HCT116 (cell line): Measurements from ENCODE around the gene C9orf50.
"Not testable (repeated sequence)": the region's sequence is repeated elsewhere in the genome, so short reads cannot be mapped to it uniquely, and the experiment has no call there.

ENCODE experiments used
- CEBPB ChIP-seq: IDR thresholded peaks from 2 replicates; pipeline ENCODE4 v1.6.1; 2012; ENCODE audit warnings: low read depth
- SRF ChIP-seq: IDR thresholded peaks from 2 replicates; pipeline ENCODE4 v1.6.1; 2012; ENCODE audit warnings: low read depth
- TCF7L2 ChIP-seq: IDR thresholded peaks from 2 replicates; pipeline ENCODE4 v1.7.0; 2011; ENCODE audit warnings: borderline replicate concordance, inconsistent platforms; ENCODE audit not compliant: insufficient read depth, insufficient read length; ENCODE audit errors: extremely low read depth

GRCh38 chr9:129662239-129662638, 41.3 kb upstream of the C9orf50 start:
- not testable (repeated sequence) for TF ChIP-seq CEBPB, SRF, TCF7L2
